Keratinocyte (primary cell): ENCODE measurements around the gene B4GAT1.

Experiments
- EZH2 ChIP-seq: IDR thresholded peaks from one replicate; pipeline ENCODE4 v1.6.1; 2012; ENCODE audit warnings: inconsistent platforms, mild to moderate bottlenecking, low read length, moderate library complexity
- TF ChIP-seq, protein P1 (sequence below), 3 experiments: IDR thresholded peaks in 1 of 3; conservative IDR thresholded peaks in 1 of 3; optimal IDR thresholded peaks in 1 of 3; 2 replicates in 2 of 3; 3 replicates in 1 of 3; pipeline versions ENCODE3 to v1.5.1; 2011; ENCODE audit warnings: low read length in 3 of 3, mild to moderate bottlenecking in 3 of 3, moderate library complexity in 2 of 3, control low read depth in 1 of 3, inconsistent platforms in 1 of 3; ENCODE audit not compliant: insufficient read depth in 2 of 3; ENCODE audit errors: extremely low read depth in 1 of 3

DNA sequence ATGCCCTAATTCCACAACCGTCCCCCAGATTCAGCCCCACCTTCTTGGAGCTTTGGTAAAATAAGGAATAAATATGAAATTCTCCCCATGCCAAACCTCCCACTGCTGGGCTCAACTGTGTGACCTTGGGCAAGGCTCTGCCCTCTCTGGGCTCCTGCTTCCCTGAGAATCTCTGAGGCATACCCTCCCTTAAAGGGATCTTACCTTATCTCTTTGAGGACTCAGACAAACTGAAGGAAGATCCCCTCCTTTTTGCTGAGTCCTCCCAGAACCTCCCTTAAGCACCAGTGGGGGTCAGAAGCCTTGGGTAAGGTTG lies 33.3 kb downstream of the B4GAT1 start:
- TF ChIP-seq, protein P1, sequence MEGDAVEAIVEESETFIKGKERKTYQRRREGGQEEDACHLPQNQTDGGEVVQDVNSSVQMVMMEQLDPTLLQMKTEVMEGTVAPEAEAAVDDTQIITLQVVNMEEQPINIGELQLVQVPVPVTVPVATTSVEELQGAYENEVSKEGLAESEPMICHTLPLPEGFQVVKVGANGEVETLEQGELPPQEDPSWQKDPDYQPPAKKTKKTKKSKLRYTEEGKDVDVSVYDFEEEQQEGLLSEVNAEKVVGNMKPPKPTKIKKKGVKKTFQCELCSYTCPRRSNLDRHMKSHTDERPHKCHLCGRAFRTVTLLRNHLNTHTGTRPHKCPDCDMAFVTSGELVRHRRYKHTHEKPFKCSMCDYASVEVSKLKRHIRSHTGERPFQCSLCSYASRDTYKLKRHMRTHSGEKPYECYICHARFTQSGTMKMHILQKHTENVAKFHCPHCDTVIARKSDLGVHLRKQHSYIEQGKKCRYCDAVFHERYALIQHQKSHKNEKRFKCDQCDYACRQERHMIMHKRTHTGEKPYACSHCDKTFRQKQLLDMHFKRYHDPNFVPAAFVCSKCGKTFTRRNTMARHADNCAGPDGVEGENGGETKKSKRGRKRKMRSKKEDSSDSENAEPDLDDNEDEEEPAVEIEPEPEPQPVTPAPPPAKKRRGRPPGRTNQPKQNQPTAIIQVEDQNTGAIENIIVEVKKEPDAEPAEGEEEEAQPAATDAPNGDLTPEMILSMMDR (optimal IDR thresholded peaks at IDR 0.05 in 1 of 3, IDR thresholded peaks at IDR 0.05 in 1 of 3, conservative IDR thresholded peaks at IDR 0.05 in 1 of 3; ENCODE audit: extremely low read depth in 1 of 3, insufficient read depth in 2 of 3, low read length in 3 of 3): no peak
- TF ChIP-seq EZH2: no peak
